CD4-positive, alpha-beta T cell (primary cell): ENCODE results near the gene CLDN12. TPM values are rescaled to one million over a fixed set of nuclear protein-coding genes. Genes with fewer than 3 reads are reported as not detected.

Experiments used
- ATAC-seq: fragments of 200-7000 bp; cut with Tn5 transposase; one replicate; pipeline ENCODE4 v1.10.0; 2022; ENCODE audit warnings: mild to moderate bottlenecking; ENCODE audit not compliant: poor library complexity
- CTCF ChIA-PET: fragments of 350-600 bp; sonication (Branson Sonifier 250); formaldehyde crosslinking; loops from one replicate; lab custom pipeline; 2021; ENCODE audit warnings: antibody characterized with exemption, inconsistent platforms; lab: Charles Lee
- POLR2A ChIA-PET: fragments of 350-600 bp; sonication (Branson Sonifier 250); formaldehyde crosslinking; loops from one replicate; lab custom pipeline; 2021; ENCODE audit warnings: antibody characterized with exemption, inconsistent platforms; lab: Charles Lee
- DNase-seq, 14 experiments: peaks; one replicate each; pipeline ENCODE4 v3.0.0-alpha.2; 2013 to 2020; ENCODE audit warnings: mixed read lengths in 2 of 14
- H3K27ac ChIP-seq, 2 donors: one replicate each; pipeline versions ENCODE4 v1.5.1 to v1.7.0; 2013; ENCODE audit warnings: low read length in 2 of 2, low read depth in 1 of 2, mild to moderate bottlenecking in 1 of 2
- H3K27me3 ChIP-seq, 2 experiments: 1 replicate in 1 of 2; 2 replicates in 1 of 2; pipeline versions ENCODE4 v1.6.1 to v1.7.0; 2013; ENCODE audit warnings: low read length in 2 of 2, control low read depth in 1 of 2, mild to moderate bottlenecking in 1 of 2, moderate library complexity in 1 of 2; ENCODE audit not compliant: insufficient read depth in 2 of 2, control insufficient read depth in 1 of 2
- H3K36me3 ChIP-seq: one replicate; pipeline ENCODE4 v1.6.1; 2013; ENCODE audit warnings: low read length, control low read depth; ENCODE audit not compliant: insufficient read depth
- H3K4me1 ChIP-seq: one replicate; pipeline ENCODE4 v1.6.1; 2013; ENCODE audit warnings: low read length, control low read depth; ENCODE audit not compliant: insufficient read depth
- H3K4me3 ChIP-seq: one replicate; pipeline ENCODE4 v1.5.1; 2013; ENCODE audit warnings: mild to moderate bottlenecking, low read length, moderate library complexity
- H3K9me3 ChIP-seq, 2 experiments: 1 replicate in 1 of 2; 2 replicates in 1 of 2; pipeline versions ENCODE4 v1.6.1 to v1.7.0; 2013; ENCODE audit warnings: low read length in 2 of 2, mild to moderate bottlenecking in 2 of 2, control low read depth in 1 of 2, moderate library complexity in 1 of 2; ENCODE audit not compliant: control insufficient read depth in 1 of 2, insufficient read depth in 1 of 2
- H3K27ac Mint-ChIP-seq: one replicate; pipeline ENCODE4 v1.8.0; 2020; ENCODE audit warnings: mixed read lengths
- H3K27me3 Mint-ChIP-seq: one replicate; pipeline ENCODE4 v1.8.0; 2021; ENCODE audit warnings: mixed read lengths
- H3K36me3 Mint-ChIP-seq: one replicate; pipeline ENCODE4 v1.8.0; 2021; ENCODE audit warnings: low read depth, mixed read lengths
- H3K4me1 Mint-ChIP-seq: one replicate; pipeline ENCODE4 v1.8.0; 2021; ENCODE audit warnings: low read depth, mixed read lengths
- H3K4me3 Mint-ChIP-seq: one replicate; pipeline ENCODE4 v1.8.0; 2020; ENCODE audit warnings: mild to moderate bottlenecking, mixed read lengths
- H3K9me3 Mint-ChIP-seq: one replicate; pipeline ENCODE4 v1.8.0; 2020; ENCODE audit warnings: mixed read lengths
- CTCF ChIP-seq: fragments of 200-600 bp; IDR thresholded peaks from one replicate; pipeline ENCODE4 v1.8.0; 2022; ENCODE audit warnings: antibody characterized with exemption, mild to moderate bottlenecking
- intact Hi-C, 2 experiments: fragments of 100-400 bp; cut with DNase I in 1 of 2; cut with micrococcal nuclease in 1 of 2; formaldehyde crosslinking; loops; one replicate each; pipeline versions ENCODE4 v1.15.1 to v1.9.0; 2023 to 2025; cut with DNase I, micrococcal nuclease
- total RNA-seq, 174 experiments: library from RNA in 2 of 174; stranded (reverse) in 2 of 174; gene quantifications; one replicate each; pipeline ENCODE4 v1.2.3 and lab custom pipeline; 2021 to 2026

Gene CLDN12
- total RNA-seq, 2 experiments from 2014 or later: 1.1 to 1.4 TPM

GRCh38 chr7:90432752-90433151 is 29.5 kb downstream of the CLDN12 start:
- Mint-ChIP-seq H3K36me3 (no peaks in the 10 kb centered on the region), H3K27me3 (peaks cover 37% of the 10 kb centered on the region)
- ATAC-seq: no peak

DNA sequence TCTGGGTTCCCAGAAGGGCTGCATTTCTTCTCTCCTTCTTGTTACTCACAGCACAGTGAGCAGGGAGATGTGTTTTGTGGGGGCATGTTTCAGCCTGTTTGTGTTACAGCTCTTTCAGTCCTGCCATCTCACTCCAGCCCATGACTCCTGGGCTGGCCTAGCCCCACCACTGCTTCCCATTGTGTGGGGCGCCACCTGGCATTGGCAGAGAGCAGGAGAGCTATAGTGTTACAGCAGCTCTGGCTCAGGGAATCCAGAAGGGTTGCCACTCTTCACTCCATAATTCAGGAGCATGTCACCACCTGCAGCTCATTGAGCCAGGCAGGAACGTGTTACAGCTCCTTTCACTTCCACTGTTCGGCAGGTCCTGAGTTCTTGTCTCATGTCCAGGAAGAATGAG is 30.0 kb downstream of the CLDN12 start:
- Mint-ChIP-seq H3K4me3 (no peak overlapping the region), H3K27me3 (peaks cover 39% of the 10 kb centered on the region), H3K27ac (no peak overlapping the region), H3K9me3 (no peaks in the 10 kb centered on the region), H3K4me1 (no peaks in the 10 kb centered on the region), H3K36me3 (no peaks in the 10 kb centered on the region)
- Histone ChIP-seq H3K4me1 (no peaks in the 10 kb centered on the region), H3K27ac (no peak overlapping the region), H3K4me3 (no peak overlapping the region), H3K27me3 (peaks cover 3 to 4% of the 10 kb centered on the region in 2 experiments), H3K36me3 (no peaks in the 10 kb centered on the region), H3K9me3 (peaks cover 9 to 18% of the 10 kb centered on the region in 2 experiments)
- no peak for DNase-seq
- CTCF ChIA-PET: no interaction called here
- no peak for ATAC-seq
- no peak for TF ChIP-seq CTCF
- POLR2A ChIA-PET: no interaction called here
- intact Hi-C loops: no loop called here

More at GRCh38 chr7:90432752-90433151, 29.5 kb downstream of the CLDN12 start:
- Histone ChIP-seq H3K4me3 (no peak overlapping the region), H3K27me3 (peaks cover 3 to 4% of the 10 kb centered on the region in 2 experiments), H3K9me3 (peaks cover 9 to 18% of the 10 kb centered on the region in 2 experiments), H3K4me1 (no peaks in the 10 kb centered on the region), H3K36me3 (no peaks in the 10 kb centered on the region), H3K27ac (no peak overlapping the region)
- no peaks in the 10 kb centered on the region for H3K4me1 Mint-ChIP-seq
- POLR2A ChIA-PET: no interaction called here
- H3K4me3 Mint-ChIP-seq: no peak overlapping the region
- TF ChIP-seq CTCF: no peak
- DNase-seq: no peak
- CTCF ChIA-PET: no interaction called here
- H3K9me3 Mint-ChIP-seq: no peaks in the 10 kb centered on the region
- H3K27ac Mint-ChIP-seq: no peak overlapping the region
- intact Hi-C loops: no loop called here

DNA sequence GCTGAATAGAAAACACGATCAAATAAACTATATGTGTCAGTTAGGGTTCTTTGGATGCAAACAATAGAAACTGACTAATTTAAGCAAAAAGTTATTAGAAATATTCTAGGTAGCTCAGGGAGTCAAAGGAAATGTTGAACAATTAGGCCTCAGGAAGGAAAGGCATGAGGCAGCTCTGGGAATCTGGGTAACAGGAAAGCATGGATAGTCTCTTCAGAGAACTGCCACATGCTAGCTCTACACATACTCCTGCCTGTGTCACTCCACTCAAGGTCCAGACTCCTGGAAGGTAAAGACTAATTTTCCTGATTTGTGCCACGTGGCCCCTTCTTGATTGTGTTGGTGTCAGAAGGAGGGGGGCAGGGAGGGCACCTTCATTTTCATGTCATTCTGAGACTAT is 42.4 kb downstream of the CLDN12 start:
- intact Hi-C loops: no loop called here
- ATAC-seq (no peak), DNase-seq (no peak)
- no peak overlapping the region for H3K4me3 ChIP-seq
- H3K27me3 Mint-ChIP-seq: peaks cover 6% of the 10 kb centered on the region
- H3K4me1 ChIP-seq: no peaks in the 10 kb centered on the region
- H3K36me3 ChIP-seq: no peaks in the 10 kb centered on the region
- H3K9me3 Mint-ChIP-seq: no peaks in the 10 kb centered on the region
- TF ChIP-seq CTCF: no peak
- no peaks in the 10 kb centered on the region for H3K9me3 ChIP-seq
- no peaks in the 10 kb centered on the region for H3K36me3 Mint-ChIP-seq
- ChIA-PET POLR2A (no interaction called here), CTCF (interaction anchor here (2.0 kb wide), 1 partner anchor 10 kb away, joined by 7 read pairs; no protein-coding TSS in a partner anchor)
- no peaks in the 10 kb centered on the region for H3K4me1 Mint-ChIP-seq
- no peaks in the 10 kb centered on the region for H3K27me3 ChIP-seq
- H3K27ac Mint-ChIP-seq: no peak overlapping the region
- no peak overlapping the region for H3K4me3 Mint-ChIP-seq
- H3K27ac ChIP-seq: no peak overlapping the region
